ENCODE results near the gene SCN8A.

The SCN8A gene

DNA sequence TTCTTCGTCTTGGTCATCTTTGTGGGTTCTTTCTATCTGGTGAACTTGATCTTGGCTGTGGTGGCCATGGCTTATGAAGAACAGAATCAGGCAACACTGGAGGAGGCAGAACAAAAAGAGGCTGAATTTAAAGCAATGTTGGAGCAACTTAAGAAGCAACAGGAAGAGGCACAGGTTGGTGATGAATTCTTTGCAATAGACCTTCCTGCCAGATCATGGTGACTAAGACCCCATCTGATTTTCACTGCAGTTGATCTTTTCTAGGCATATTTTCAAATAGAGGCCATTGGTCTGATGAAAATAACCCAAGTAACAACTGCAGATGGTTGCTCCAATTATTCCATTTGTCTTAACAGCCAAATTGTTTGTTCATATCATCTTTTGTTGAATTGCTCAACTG is 114.4 kb downstream of the SCN8A start:
- Mint-ChIP-seq H3K27me3 (ENCODE audit: low read depth, poor library complexity) (peaks cover 2% of the 10 kb centered on the region), H3K4me3 (no peak overlapping the region), H3K27ac (no peak overlapping the region), H3K4me1 (no peaks in the 10 kb centered on the region), H3K36me3 (ENCODE audit: low read depth) (peaks cover 5% of the 10 kb centered on the region), H3K9me3 (no peaks in the 10 kb centered on the region)
- DNase-seq: no peak
- TF ChIP-seq, protein P1, sequence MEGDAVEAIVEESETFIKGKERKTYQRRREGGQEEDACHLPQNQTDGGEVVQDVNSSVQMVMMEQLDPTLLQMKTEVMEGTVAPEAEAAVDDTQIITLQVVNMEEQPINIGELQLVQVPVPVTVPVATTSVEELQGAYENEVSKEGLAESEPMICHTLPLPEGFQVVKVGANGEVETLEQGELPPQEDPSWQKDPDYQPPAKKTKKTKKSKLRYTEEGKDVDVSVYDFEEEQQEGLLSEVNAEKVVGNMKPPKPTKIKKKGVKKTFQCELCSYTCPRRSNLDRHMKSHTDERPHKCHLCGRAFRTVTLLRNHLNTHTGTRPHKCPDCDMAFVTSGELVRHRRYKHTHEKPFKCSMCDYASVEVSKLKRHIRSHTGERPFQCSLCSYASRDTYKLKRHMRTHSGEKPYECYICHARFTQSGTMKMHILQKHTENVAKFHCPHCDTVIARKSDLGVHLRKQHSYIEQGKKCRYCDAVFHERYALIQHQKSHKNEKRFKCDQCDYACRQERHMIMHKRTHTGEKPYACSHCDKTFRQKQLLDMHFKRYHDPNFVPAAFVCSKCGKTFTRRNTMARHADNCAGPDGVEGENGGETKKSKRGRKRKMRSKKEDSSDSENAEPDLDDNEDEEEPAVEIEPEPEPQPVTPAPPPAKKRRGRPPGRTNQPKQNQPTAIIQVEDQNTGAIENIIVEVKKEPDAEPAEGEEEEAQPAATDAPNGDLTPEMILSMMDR (IDR thresholded peaks at IDR 0.05): no peak

DNA sequence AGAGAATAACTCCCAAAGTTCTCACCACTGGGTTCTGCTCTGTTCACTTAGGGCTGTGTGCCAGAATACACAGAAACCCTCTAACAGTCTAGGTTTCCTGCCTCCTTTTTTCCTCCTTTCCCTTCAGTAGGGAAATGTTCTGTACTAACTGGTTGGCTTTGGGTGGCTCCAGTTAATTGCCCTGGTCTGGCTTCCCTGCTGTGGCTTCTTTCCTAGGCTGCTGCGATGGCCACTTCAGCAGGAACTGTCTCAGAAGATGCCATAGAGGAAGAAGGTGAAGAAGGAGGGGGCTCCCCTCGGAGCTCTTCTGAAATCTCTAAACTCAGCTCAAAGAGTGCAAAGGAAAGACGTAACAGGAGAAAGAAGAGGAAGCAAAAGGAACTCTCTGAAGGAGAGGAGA is 115.2 kb downstream of the SCN8A start:
- Mint-ChIP-seq H3K27ac (no peak overlapping the region), H3K9me3 (no peaks in the 10 kb centered on the region), H3K4me3 (no peak overlapping the region), H3K36me3 (ENCODE audit: low read depth) (peaks cover 5% of the 10 kb centered on the region), H3K27me3 (ENCODE audit: low read depth, poor library complexity) (peaks cover 2% of the 10 kb centered on the region), H3K4me1 (no peaks in the 10 kb centered on the region)
- no peak for DNase-seq
- TF ChIP-seq, protein P1 (IDR thresholded peaks at IDR 0.05): no peak

DNA sequence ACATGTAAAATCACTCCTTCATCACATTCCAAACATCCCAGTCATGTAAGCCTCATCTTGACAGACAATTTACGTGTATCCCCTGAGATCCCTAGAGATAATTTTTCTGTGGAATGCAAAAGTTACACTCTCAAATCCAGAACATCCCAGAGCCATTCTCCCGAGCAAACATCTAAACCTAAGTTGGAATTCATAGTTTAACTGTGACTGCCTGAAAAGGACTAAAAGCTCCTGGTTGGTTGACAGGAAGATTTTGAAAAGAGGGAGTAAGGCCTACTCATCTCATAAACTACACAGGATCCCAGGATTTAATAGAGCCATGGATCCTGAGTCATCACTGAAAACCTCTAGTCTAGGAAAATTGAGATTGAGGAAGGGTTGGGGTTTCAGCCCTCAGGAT is 123.6 kb downstream of the SCN8A start:
- Mint-ChIP-seq H3K27me3 (ENCODE audit: low read depth, poor library complexity) (no peaks in the 10 kb centered on the region), H3K4me1 (no peaks in the 10 kb centered on the region), H3K36me3 (ENCODE audit: low read depth) (peaks cover 6% of the 10 kb centered on the region), H3K27ac (no peak overlapping the region), H3K4me3 (no peak overlapping the region), H3K9me3 (no peaks in the 10 kb centered on the region)
- TF ChIP-seq, protein P1 (IDR thresholded peaks at IDR 0.05): no peak
- no peak for DNase-seq

DNA sequence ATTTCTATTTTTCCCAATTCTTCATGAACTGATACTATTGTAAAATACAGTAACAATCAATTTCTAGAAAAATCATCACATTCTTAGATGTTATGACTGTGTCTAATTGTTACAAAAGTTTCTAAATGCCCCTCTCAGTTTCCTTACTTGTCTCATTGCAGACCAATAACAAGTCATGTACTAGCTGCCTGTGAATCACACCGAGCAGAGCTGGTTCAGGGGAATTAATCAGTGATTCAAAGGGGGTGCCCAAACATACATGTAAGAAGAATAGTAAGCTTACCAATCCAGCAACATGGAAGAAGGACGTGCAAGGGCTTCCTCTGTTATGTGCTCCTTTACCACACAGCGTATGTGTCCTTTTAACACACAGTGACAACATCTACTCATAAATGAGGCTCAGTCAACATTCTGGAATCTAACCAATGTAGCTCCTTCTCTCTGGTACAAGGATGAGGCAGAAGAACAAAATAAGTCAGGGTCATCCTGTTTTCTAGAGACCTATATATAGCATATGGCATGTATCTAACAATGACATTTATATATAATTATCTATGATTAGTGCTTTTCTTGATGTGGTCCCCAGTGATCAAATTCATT is 126.4 kb downstream of the SCN8A start:
- Mint-ChIP-seq H3K27ac (no peak overlapping the region), H3K27me3 (ENCODE audit: low read depth, poor library complexity) (peaks cover 13% of the 10 kb centered on the region), H3K36me3 (ENCODE audit: low read depth) (peaks cover 6% of the 10 kb centered on the region), H3K9me3 (no peaks in the 10 kb centered on the region), H3K4me1 (no peaks in the 10 kb centered on the region), H3K4me3 (no peak overlapping the region)
- no peak for DNase-seq
- TF ChIP-seq, protein P1 (IDR thresholded peaks at IDR 0.05): no peak

DNA sequence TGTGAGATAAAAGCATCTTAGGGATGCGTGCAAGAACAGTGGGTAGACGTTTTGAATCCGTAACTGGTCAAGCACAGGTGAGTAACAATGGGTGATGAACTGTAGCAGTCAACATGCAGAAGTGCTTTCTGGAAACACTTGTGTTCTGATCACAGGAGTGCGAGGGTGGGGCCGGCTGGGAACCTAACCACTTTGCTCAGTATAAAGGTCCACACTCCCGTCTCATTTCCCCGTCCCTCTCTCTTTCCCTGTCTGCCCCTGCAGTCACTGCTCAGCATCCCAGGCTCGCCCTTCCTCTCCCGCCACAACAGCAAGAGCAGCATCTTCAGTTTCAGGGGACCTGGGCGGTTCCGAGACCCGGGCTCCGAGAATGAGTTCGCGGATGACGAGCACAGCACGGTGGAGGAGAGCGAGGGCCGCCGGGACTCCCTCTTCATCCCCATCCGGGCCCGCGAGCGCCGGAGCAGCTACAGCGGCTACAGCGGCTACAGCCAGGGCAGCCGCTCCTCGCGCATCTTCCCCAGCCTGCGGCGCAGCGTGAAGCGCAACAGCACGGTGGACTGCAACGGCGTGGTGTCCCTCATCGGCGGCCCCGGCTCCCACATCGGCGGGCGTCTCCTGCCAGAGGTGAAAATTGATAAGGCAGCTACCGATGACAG is 130.4 kb downstream of the SCN8A start:
- Mint-ChIP-seq H3K27ac (no peak overlapping the region), H3K4me1 (no peaks in the 10 kb centered on the region), H3K36me3 (ENCODE audit: low read depth) (no peaks in the 10 kb centered on the region), H3K27me3 (ENCODE audit: low read depth, poor library complexity) (peaks cover 25% of the 10 kb centered on the region), H3K9me3 (no peaks in the 10 kb centered on the region), H3K4me3 (peak overlapping the region; percentile 66)
- peak; percentile 64 for DNase-seq
- TF ChIP-seq, protein P1 (IDR thresholded peaks at IDR 0.05): no peak

DNA sequence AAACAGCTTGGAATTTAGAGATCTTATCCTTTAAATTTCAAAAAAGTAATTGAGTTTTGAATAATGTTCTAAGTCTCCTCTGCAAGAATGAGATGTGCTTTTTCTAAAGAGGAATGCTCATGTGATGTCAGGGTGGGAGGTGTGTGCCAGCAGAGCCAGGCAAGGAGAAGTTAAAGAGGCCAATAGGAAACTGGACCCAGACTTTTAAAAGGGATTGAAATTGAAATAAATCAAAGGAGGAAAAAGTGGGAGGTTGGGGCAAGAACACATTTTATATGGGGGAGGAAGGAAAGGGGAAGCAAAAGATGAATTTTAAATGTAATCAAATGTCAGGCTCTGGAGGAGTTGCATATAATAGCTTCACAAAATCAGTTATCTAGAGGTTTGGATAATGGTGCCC is 131.4 kb downstream of the SCN8A start:
- DNase-seq: no peak
- Mint-ChIP-seq H3K27me3 (ENCODE audit: low read depth, poor library complexity) (peaks cover 25% of the 10 kb centered on the region), H3K9me3 (no peaks in the 10 kb centered on the region), H3K36me3 (ENCODE audit: low read depth) (no peaks in the 10 kb centered on the region), H3K27ac (no peak overlapping the region), H3K4me1 (no peaks in the 10 kb centered on the region), H3K4me3 (no peak overlapping the region)
- TF ChIP-seq, protein P1 (IDR thresholded peaks at IDR 0.05): no peak

Data from nephron progenitor cell (in vitro differentiated cells).